IMR-90 (cell line): ENCODE results near the gene KBTBD12. TPM values are rescaled to one million over a fixed set of nuclear protein-coding genes. Genes with fewer than 3 reads are reported as not detected.

Experiments
- ATAC-seq: fragments of 200-7000 bp; cut with Tn5 transposase; 2 replicates; pipeline ENCODE4 v1.9.1; 2020; ENCODE audit warnings: low read depth, mild to moderate bottlenecking, moderate library complexity
- BruUV-seq: library from RNA; stranded (reverse); fragments of 400-500 nt; replicated peaks from 2 replicates; lab custom pipeline; 2021; lab: Mats Ljungman, UMichigan
- CTCF ChIA-PET: fragments of 300-600 bp; formaldehyde crosslinking; extraction: SDS; loops from one replicate; lab custom pipeline; 2021; ENCODE audit warnings: antibody characterized with exemption; lab: Yijun Ruan, JAX
- POLR2A ChIA-PET: fragments of 300-600 bp; sonication (Branson Sonifier 250); formaldehyde crosslinking; loops from one replicate; lab custom pipeline; 2022; ENCODE audit warnings: antibody characterized with exemption; ENCODE audit not compliant: unreplicated experiment; lab: Charles Lee
- DNase-seq: peaks from one replicate; pipeline ENCODE4 v3.0.0; 2013
- H2AFZ ChIP-seq: replicated peaks from 2 replicates; pipeline ENCODE3; 2013; ENCODE audit warnings: low read length, mild to moderate bottlenecking; ENCODE audit not compliant: poor library complexity
- H2AK5ac ChIP-seq: 2 replicates; pipeline ENCODE4 v1.6.1; 2013; ENCODE audit warnings: low read depth, low read length, inconsistent platforms
- H2AK9ac ChIP-seq: replicated peaks from 2 replicates; pipeline ENCODE3; 2013; ENCODE audit warnings: mild to moderate bottlenecking, low read depth, low read length, moderate library complexity; ENCODE audit not compliant: poor library complexity
- H2BK120ac ChIP-seq: 2 replicates; pipeline ENCODE4 v1.6.1; 2013; ENCODE audit warnings: low read depth, low read length, inconsistent platforms
- H2BK15ac ChIP-seq: 3 replicates; pipeline ENCODE4 v1.6.1; 2013; ENCODE audit warnings: low read depth, low read length, inconsistent platforms
- H2BK20ac ChIP-seq: 2 replicates; pipeline ENCODE4 v1.6.1; 2013; ENCODE audit warnings: low read depth, mild to moderate bottlenecking, inconsistent platforms, low read length, moderate library complexity
- H2BK5ac ChIP-seq: 2 replicates; pipeline ENCODE4 v1.6.1; 2013; ENCODE audit warnings: mild to moderate bottlenecking, low read depth, low read length, inconsistent platforms; ENCODE audit not compliant: poor library complexity, severe bottlenecking
- H3K14ac ChIP-seq: replicated peaks from 2 replicates; pipeline ENCODE4 v1.6.1; 2013; ENCODE audit warnings: low read depth, low read length, inconsistent platforms
- H3K18ac ChIP-seq: 2 replicates; pipeline ENCODE4 v1.6.1; 2013; ENCODE audit warnings: low read depth, low read length, control low read depth
- H3K23ac ChIP-seq: 2 replicates; pipeline ENCODE4 v1.6.1; 2013; ENCODE audit warnings: low read depth, low read length, inconsistent platforms
- H3K27ac ChIP-seq: 2 replicates; pipeline ENCODE4 v1.5.1; 2013; ENCODE audit warnings: mild to moderate bottlenecking, control low read depth, low read length; ENCODE audit not compliant: insufficient read depth
- H3K27me3 ChIP-seq: 2 replicates; pipeline ENCODE4 v1.6.1; 2013; ENCODE audit warnings: low read length; ENCODE audit not compliant: control insufficient read depth, insufficient read depth
- H3K36me3 ChIP-seq: 2 replicates; pipeline ENCODE4 v1.6.1; 2013; ENCODE audit warnings: low read length, mixed read lengths; ENCODE audit not compliant: control insufficient read depth, insufficient read depth
- H3K4ac ChIP-seq: 2 replicates; pipeline ENCODE4 v1.6.1; 2013; ENCODE audit warnings: low read depth, low read length, inconsistent platforms
- H3K4me1 ChIP-seq: 2 replicates; pipeline ENCODE4 v1.6.1; 2013; ENCODE audit warnings: low read length, mixed read lengths; ENCODE audit not compliant: control insufficient read depth, insufficient read depth
- H3K4me2 ChIP-seq: 2 replicates; pipeline ENCODE4 v1.6.1; 2013; ENCODE audit warnings: low read depth, mild to moderate bottlenecking, control low read depth, low read length, moderate library complexity
- H3K4me3 ChIP-seq: 2 replicates; pipeline ENCODE4 v1.5.1; 2013; ENCODE audit warnings: low read depth, mild to moderate bottlenecking, control low read depth, low read length, moderate library complexity; ENCODE audit not compliant: insufficient read depth
- H3K56ac ChIP-seq: 2 replicates; pipeline ENCODE4 v1.6.1; 2013; ENCODE audit warnings: low read length, inconsistent platforms; ENCODE audit not compliant: insufficient read depth; ENCODE audit errors: extremely low read depth
- H3K79me1 ChIP-seq, 2 experiments: 2 replicates each; pipeline ENCODE4 v1.6.1; 2013; ENCODE audit warnings: low read length in 2 of 2, inconsistent platforms in 1 of 2, low read depth in 1 of 2
- H3K9ac ChIP-seq: 2 replicates; pipeline ENCODE4 v1.6.1; 2013; ENCODE audit warnings: low read depth, low read length, control low read depth
- H3K9me1 ChIP-seq: 2 replicates; pipeline ENCODE4 v1.6.1; 2013; ENCODE audit warnings: low read length, inconsistent platforms; ENCODE audit not compliant: insufficient read depth
- H3K9me3 ChIP-seq: 2 replicates; pipeline ENCODE4 v1.6.1; 2013; ENCODE audit warnings: low read length; ENCODE audit not compliant: control insufficient read depth, insufficient read depth
- H4K20me1 ChIP-seq: 2 replicates; pipeline ENCODE4 v1.6.1; 2013; ENCODE audit warnings: low read length, inconsistent platforms; ENCODE audit not compliant: insufficient read depth
- H4K5ac ChIP-seq: 2 replicates; pipeline ENCODE4 v1.6.1; 2013; ENCODE audit warnings: mild to moderate bottlenecking, low read depth, low read length, control low read depth
- H4K8ac ChIP-seq, 2 experiments: 2 replicates each; pipeline ENCODE4 v1.6.1; 2013; ENCODE audit warnings: low read depth in 2 of 2, low read length in 2 of 2, control low read depth in 1 of 2, inconsistent platforms in 1 of 2
- H4K91ac ChIP-seq: 2 replicates; pipeline ENCODE4 v1.6.1; 2013; ENCODE audit warnings: low read depth, low read length, inconsistent platforms; ENCODE audit not compliant: insufficient read depth
- BHLHE40 ChIP-seq: fragments of 150-350 bp; IDR thresholded peaks from 2 replicates; pipeline ENCODE4 v1.6.1; 2016; ENCODE audit warnings: mild to moderate bottlenecking, low read depth, low read length
- CEBPB ChIP-seq: IDR thresholded peaks from 2 replicates; pipeline ENCODE4 v1.6.1; 2012; ENCODE audit warnings: low read depth, low read length, improper control_type of control experiment
- CHD1 ChIP-seq: IDR thresholded peaks from 2 replicates; pipeline ENCODE4 v1.6.1; 2012; ENCODE audit warnings: low read depth, low read length, improper control_type of control experiment
- CTCF ChIP-seq: conservative IDR thresholded peaks from 2 replicates; pipeline ENCODE4 v1.5.1; 2012; ENCODE audit warnings: mild to moderate bottlenecking, low read depth, low read length, improper control_type of control experiment
- FOS ChIP-seq: fragments of 150-350 bp; IDR thresholded peaks from 2 replicates; pipeline ENCODE4 v1.6.1; 2016; ENCODE audit warnings: low read depth, low read length
- MAFK ChIP-seq: IDR thresholded peaks from 2 replicates; pipeline ENCODE4 v1.6.1; 2012; ENCODE audit warnings: low read depth, low read length, improper control_type of control experiment
- MAZ ChIP-seq: IDR thresholded peaks from 2 replicates; pipeline ENCODE4 v1.6.1; 2012; ENCODE audit warnings: low read depth, mild to moderate bottlenecking, low read length, improper control_type of control experiment, moderate library complexity, borderline replicate concordance
- MXI1 ChIP-seq: IDR thresholded peaks from 2 replicates; pipeline ENCODE4 v1.6.1; 2012; ENCODE audit warnings: low read depth, mild to moderate bottlenecking, low read length, moderate library complexity, borderline replicate concordance
- NFE2L2 ChIP-seq: fragments of 150-350 bp; IDR thresholded peaks from 2 replicates; pipeline ENCODE4 v1.6.1; 2016; ENCODE audit warnings: low read depth, mild to moderate bottlenecking, low read length
- POLR2A ChIP-seq: IDR thresholded peaks from 2 replicates; pipeline ENCODE4 v1.6.1; 2012; ENCODE audit warnings: mild to moderate bottlenecking, low read depth, low read length
- RAD21 ChIP-seq: IDR thresholded peaks from 2 replicates; pipeline ENCODE4 v1.6.1; 2012; ENCODE audit warnings: low read length, improper control_type of control experiment
- RFX5 ChIP-seq: IDR thresholded peaks from 2 replicates; pipeline ENCODE4 v1.8.0; 2012; ENCODE audit warnings: low read depth, mild to moderate bottlenecking, low read length, moderate library complexity
- SMC3 ChIP-seq: fragments of 150-350 bp; IDR thresholded peaks from 2 replicates; pipeline ENCODE4 v1.6.1; 2016; ENCODE audit warnings: low read depth, mild to moderate bottlenecking, antibody characterized with exemption, low read length, moderate library complexity
- USF2 ChIP-seq: fragments of 150-350 bp; IDR thresholded peaks from 2 replicates; pipeline ENCODE4 v1.6.1; 2017; ENCODE audit warnings: mild to moderate bottlenecking, antibody characterized with exemption, low read length, low read depth
- WGBS, 2 experiments: methylation state at CpG; one replicate each; pipeline versions ENCODE4 v1.1.5 to v1.1.7; 2013; ENCODE audit warnings: missing lambda C conversion rate in 2 of 2; ENCODE audit not compliant: insufficient read length in 1 of 2; ENCODE audit errors: extremely low coverage in 2 of 2; 5-methylcytosine and 5-hydroxymethylcytosine counted together
- dilution Hi-C: fragments of 300-500 bp; cut with HindIII; formaldehyde crosslinking; loops from one replicate; pipeline ENCODE4 v1.14.3; 2018; ENCODE audit warnings: low sequenced_read_pairs; ENCODE audit not compliant: unreplicated experiment
- in situ Hi-C: fragments of 300-500 bp; cut with MboI; formaldehyde crosslinking; loops from 3 replicates; pipeline ENCODE4 v1.14.3; 2019; ENCODE audit warnings: low sequenced_read_pairs, inconsistent platforms, mixed read lengths
- intact Hi-C: fragments of 100-400 bp; cut with micrococcal nuclease; formaldehyde crosslinking; loops from 2 replicates; pipeline ENCODE4 v1.10.0; 2022
- polyA plus RNA-seq, 3 experiments: library from polyadenylated mRNA; depleted of rRNA; stranded (reverse); fragments of >200 nt; gene quantifications; 2 replicates each; pipeline ENCODE4 v1.2.3, GENCODE V29; 2012; ENCODE audit warnings: low replicate concordance in 1 of 3
- total RNA-seq: library from RNA; depleted of rRNA; stranded (reverse); fragments of >200 nt; gene quantifications from 2 replicates; pipeline ENCODE4 v1.2.3, GENCODE V29; 2012
- TF ChIP-seq, protein P1 (sequence below): fragments of 150-350 bp; IDR thresholded peaks from 2 replicates; pipeline ENCODE4 v1.6.1; 2016; ENCODE audit warnings: low read depth, mild to moderate bottlenecking, low read length, moderate library complexity, borderline replicate concordance

The KBTBD12 gene
- total and polyA plus RNA-seq, 2 of the 4 experiments (the other 2 are of a cell fraction), result not detected

DNA sequence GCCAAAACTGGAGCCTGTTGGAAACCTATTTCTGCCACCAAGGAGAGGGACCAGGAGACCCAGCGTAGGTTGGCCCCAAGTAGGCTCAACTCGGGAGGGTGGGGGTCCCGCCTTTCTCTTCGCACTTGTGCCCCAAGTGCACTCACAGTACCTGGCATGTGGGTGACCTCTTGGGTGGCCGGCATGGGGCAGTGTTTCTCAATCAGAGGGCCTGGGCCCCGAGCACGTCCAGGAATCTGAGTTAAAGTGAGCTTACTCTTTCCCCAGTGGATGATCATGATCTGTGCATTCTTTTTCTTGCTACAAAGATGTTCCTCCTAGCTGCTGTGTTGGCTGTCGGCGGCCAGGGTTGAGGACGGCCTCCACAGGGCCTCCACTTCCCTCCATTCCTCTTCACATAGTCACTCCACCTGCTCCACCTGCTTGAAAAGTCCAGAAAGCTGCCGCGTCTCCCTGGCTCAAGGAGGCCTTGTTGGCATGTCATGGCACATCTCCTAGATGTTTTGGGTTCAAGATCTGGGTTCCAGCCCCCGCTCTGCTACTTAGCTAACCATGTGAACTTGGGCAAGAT is 70.7 kb downstream of the KBTBD12 start:
- Histone ChIP-seq H2AK9ac (no peak overlapping the region), H3K27ac (no peak overlapping the region), H3K27me3 (peaks cover 40% of the 10 kb centered on the region), H2AFZ (no peak overlapping the region), H2BK120ac (no peak overlapping the region), H3K56ac (no peak overlapping the region), H2AK5ac (no peak overlapping the region), H4K5ac (no peak overlapping the region), H3K4me3 (no peak overlapping the region), H3K9ac (no peak overlapping the region), H3K36me3 (no peaks in the 10 kb centered on the region), H3K14ac (no peak overlapping the region), H3K9me1 (no peaks in the 10 kb centered on the region), H3K4ac (no peak overlapping the region), H3K23ac (no peak overlapping the region), H4K91ac (no peak overlapping the region), H3K4me2 (no peak overlapping the region), H4K20me1 (no peaks in the 10 kb centered on the region), H3K79me1 (no peaks in the 10 kb centered on the region), H3K9me3 (no peaks in the 10 kb centered on the region), H4K8ac (no peak overlapping the region), H2BK5ac (no peak overlapping the region), H2BK15ac (no peak overlapping the region), H2BK20ac (no peak overlapping the region), H3K18ac (no peak overlapping the region), H3K4me1 (no peaks in the 10 kb centered on the region)
- WGBS, 2 experiments, result 76% methylated on average over 6 of the region's 13 CpGs; no CpG with 5 or more reads in 1 of the 2 experiments
- in situ Hi-C loops (no loop called here), dilution Hi-C loops (no loop called here), intact Hi-C loops (no loop called here)
- no TSS peak for BruUV-seq
- TF ChIP-seq CTCF (no peak), BHLHE40 (no peak), NFE2L2 (no peak), MAZ (no peak), SMC3 (no peak), FOS (no peak), POLR2A (no peak), RFX5 (no peak), RAD21 (no peak), CHD1 (no peak), MAFK (no peak), CEBPB (no peak), MXI1 (no peak), USF2 (no peak)
- TF ChIP-seq, protein P1, sequence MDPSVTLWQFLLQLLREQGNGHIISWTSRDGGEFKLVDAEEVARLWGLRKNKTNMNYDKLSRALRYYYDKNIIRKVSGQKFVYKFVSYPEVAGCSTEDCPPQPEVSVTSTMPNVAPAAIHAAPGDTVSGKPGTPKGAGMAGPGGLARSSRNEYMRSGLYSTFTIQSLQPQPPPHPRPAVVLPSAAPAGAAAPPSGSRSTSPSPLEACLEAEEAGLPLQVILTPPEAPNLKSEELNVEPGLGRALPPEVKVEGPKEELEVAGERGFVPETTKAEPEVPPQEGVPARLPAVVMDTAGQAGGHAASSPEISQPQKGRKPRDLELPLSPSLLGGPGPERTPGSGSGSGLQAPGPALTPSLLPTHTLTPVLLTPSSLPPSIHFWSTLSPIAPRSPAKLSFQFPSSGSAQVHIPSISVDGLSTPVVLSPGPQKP, result no peak
- no peak for ATAC-seq
- CTCF ChIA-PET, result interaction anchor here (1.4 kb wide), 1 partner anchor 27 kb away, joined by 3 read pairs; no protein-coding TSS in a partner anchor
- POLR2A ChIA-PET, result no interaction called here
- DNase-seq, result no peak
